Iris pigment epithelial cell (primary cell): ENCODE results near the gene CXXC5.
"Not testable (repeated sequence)": the region's sequence is repeated elsewhere in the genome, so short reads cannot be mapped to it uniquely, and the experiment has no call there.

Experiments
- DNase-seq: peaks from one replicate; pipeline ENCODE4 v3.0.0-alpha.2; 2011; ENCODE audit warnings: low read depth

The CXXC5 gene

DNA sequence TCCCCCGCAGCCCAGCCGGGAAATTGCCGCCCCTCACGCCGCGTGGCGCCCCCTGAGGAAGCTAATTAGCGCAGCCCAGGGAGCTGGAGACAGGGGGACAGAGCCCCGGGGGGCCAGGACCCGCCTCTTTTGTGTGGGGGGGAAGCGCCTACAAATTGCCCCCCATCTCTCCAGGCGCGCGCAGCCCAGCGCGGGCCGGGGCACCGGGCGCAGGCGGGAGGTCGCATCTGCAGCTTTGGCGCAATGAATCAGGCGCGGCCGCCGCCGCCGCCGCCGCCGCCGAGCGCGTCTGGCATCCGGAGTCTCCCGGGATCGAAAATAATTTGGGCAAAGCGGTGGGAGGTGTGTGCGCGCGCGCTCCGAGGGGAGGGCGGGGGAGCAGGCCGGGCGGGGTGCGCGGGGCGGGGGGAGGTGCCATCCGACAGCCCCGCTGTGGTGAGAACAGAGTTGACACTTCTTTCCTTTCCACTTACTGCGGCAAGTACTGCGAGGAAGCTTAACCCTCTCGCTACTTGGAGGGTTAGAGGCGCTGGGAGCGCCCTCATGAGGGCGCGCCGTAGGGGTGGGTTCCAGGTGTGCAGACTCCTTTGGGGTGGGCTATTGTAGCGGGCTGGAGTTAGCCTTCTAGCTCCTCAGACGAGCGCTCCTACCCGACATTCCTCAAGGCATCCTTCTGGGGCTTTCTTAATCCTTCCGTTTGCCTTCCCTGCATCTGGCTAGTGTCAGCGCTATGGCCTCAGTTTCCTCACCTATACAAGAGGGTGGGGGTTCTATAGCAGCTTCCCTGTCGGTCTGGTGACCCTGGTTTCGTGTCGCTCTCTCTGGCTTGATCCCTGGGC is 63.1 kb downstream of the CXXC5 start:
- peak; percentile 34 for DNase-seq

DNA sequence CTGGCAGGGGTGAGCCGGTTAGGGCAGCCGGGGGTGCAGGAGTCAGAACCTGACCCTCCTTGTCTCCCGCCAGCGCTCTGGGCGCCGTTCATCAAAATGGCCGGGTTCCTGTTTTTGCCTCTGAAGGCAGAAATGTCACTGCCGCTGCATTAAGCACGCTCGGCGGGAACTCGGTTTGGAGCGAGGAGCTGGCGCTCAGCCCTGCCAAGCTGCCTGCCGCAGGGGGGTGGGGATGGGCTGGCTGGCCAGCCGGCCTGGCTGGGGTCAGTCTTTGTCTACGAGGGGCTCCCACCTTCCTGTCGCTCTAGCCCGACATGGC is 63.7 kb downstream of the CXXC5 start:
- DNase-seq, result no peak

DNA sequence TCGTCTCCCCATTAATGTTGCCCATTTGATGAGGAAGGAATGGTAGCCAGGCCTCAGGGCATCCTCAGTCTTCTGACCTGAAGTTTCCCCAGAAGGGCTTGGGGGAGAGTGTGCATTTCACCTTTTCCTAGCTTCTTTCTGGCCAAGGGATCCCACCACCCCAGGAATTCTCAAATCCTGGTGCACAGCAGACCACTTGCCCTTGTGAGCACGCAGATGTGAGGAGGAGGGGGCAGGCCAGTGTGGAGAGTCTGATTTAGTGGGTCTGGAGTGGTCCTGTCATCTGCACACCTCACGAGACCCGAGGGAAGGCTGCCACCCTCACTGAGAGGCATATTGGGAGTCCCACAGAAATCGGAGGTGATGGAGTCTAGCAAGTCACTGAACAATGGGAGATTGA is 64.3 kb downstream of the CXXC5 start:
- no peak for DNase-seq

GRCh38 chr5:139713898-139714297 is 65.7 kb downstream of the CXXC5 start:
- DNase-seq, result not testable (repeated sequence)

DNA sequence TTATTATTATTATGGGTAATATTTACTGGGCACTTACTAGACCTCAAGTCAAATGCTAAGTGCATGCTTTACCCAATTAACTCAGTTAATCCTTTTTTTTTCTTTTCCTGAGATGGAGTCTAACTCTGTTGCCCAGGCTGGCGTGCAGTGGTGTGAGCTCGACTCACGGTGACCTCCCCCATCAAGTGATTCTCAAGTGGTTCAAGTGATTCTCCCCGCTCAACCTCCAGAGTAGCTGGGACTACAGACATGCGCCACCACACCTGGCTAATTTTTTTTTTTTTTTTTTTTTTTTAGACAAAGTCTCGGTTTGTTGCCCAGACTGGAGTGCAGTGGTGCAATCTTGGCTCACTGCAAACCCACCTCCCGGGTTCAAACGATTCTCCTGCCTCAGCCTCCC is 69.1 kb downstream of the CXXC5 start:
- DNase-seq, result no peak

DNA sequence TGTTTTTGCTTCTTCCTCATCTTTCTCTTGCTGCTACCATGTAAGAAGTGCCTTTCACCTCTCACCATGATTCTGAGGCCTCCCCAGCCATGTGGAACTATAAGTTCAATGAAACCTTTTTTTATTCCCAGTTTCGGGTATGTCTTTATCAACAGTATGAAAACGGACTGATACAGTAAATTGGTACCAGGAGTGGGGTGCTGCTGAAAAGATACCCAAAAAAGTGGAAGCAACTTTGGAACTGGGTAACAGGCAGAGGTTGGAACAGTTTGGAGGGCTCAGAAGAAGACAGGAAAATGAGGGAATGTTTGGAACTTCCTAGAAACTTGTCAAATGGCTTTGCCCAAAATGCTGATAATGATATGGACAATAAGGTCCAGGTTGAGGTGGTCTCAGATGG is 70.3 kb downstream of the CXXC5 start:
- DNase-seq, result not testable (repeated sequence)

DNA sequence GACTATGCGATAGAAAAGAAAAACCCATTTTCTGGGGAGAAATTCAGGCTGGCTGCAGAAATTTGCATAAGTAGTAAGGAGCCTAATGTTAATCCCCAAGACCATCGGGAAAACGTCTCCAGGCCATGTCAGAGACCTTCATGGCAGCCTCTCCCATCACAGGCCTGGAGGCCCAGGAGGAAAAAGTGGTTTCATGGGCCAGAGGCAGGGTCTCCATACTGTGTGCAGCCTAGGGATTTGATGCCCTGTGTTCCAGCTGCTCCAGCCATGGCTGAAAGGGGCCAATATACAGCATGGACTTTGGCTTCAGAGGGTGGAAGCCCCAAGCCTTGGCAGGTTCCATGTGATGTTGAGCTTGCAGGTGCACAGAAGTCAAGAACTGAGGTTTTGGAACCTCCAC is 71.8 kb downstream of the CXXC5 start:
- not testable (repeated sequence) for DNase-seq

- DNase-seq, result no peak
Measured at GRCh38 chr5:139723986-139724587, 75.9 kb downstream of the CXXC5 start.

DNA sequence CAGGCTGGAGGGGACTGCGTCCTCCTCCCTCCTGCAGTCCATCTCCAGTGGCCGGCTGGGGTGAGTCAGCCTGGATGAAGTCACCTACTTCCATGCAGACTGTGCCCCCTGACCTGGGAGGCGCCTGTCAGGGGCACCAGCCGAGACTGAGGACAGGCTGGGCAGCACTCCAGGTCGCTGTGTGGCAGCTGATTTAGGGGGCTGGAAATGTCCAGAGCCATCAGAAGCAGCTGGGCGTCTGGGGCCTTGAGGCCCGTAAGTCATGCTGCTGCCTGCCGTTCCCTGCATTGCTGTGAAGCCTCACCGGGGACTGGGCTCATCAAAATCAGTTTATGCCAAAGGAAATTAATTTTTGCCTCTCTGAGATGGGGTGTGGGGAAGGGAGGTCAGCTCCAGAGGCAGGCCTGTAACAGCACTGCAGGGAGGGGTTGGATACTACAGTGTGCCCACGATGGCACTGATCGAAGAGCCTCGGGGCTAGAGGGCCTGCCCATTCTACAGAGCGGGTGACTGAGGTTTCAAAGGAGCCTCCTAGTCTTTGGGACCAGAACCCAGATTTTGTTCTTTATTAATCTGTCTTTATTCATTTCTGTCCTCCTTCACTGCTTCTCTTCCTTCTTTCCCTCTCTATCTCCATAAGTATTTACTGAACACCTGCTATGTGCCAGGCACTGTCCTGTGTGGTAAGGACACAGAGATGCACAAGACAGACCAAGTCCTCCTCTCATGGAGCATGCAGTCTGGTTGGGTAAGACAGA is 77.1 kb downstream of the CXXC5 start:
- DNase-seq, result peak; percentile 78

DNA sequence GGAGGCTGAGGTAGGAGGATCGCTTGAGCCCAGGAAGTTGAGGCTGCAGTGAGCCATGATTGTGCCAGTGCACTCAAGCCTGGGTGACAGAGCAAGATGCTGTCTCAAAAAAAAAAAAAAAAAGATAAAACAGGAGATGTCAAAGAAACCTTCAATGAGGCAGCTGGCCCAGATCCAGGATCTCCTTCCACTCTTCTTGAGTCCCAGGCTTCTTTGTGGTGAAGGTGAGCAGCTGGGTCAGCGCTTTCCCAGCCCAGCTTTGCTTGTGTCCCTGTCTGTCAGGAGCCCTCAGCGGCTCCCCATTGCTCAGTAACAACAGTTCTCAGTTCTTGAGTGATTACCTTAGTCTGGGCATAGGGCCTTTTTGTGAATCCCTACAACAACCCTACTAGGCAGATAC is 78.1 kb downstream of the CXXC5 start:
- no peak for DNase-seq

DNA sequence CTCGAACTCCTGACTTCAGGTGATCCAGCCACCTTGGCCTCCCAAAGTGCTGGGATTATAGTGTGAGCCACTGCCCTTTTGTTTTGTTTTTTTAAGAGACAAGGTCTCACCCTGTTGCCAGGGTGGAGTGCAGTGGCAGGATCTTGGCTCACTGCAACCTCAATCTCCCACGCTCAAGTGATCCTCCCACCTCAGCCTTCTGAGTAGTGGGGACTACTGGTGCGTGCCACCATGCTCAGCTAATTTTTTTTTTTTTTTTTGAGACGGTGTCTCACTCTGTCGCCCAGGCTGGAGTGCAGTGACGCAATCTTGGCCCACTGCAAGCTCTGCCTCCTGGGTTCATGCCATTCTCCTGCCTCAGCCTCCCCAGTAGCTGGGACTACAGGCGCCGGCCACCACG is 79.5 kb downstream of the CXXC5 start:
- not testable (repeated sequence) for DNase-seq

- no peak for DNase-seq
Measured at GRCh38 chr5:139731281-139731680, 83.1 kb downstream of the CXXC5 start.

DNA sequence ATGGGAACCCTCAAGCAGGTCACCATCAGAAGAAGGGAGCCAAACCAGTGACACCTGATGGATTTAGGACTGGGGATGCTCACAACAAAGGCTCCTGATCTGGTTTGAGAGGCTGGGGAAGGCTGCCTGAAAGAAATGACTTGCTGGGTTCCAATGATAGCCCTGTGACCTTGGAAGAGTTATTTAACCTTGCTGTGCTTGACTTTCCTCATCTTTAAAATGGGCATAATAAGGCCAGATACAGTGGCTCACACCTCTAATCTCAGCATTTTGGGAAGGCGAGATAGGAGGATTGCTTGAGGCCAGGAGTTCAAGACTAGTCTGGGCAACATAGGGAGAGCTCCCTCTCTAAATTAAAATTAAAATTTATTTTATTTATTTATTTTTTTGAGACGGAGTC is 83.9 kb downstream of the CXXC5 start:
- DNase-seq, result no peak

GRCh38 chr5:139733010-139733688 is 85.0 kb downstream of the CXXC5 start:
- DNase-seq, result no peak
